ENCODE data around the gene CCN6.
A peak's percentile ranks its signal among the peaks of the same experiment; 100 is the strongest.
"Not testable (repeated sequence)": the region's sequence is repeated elsewhere in the genome, so short reads cannot be mapped to it uniquely, and the experiment has no call there.

The CCN6 gene

GRCh38 chr6:112096901-112097300, 43.0 kb downstream of the CCN6 start:
- Histone ChIP-seq H3K4me3 (ENCODE audit: low read length) (no peak overlapping the region), H3K36me3 (ENCODE audit: insufficient read depth, low read length) (no peaks in the 10 kb centered on the region), H3K27me3 (ENCODE audit: insufficient read depth, low read length) (no peaks in the 10 kb centered on the region), H3K9me3 (ENCODE audit: insufficient read depth, low read depth, low read length) (no peaks in the 10 kb centered on the region), H3K4me1 (ENCODE audit: insufficient read depth, low read length) (peaks cover 29% of the 10 kb centered on the region), H3K27ac (ENCODE audit: low read depth, low read length) (no peak overlapping the region), H3K9ac (ENCODE audit: low read depth, low read length) (no peak overlapping the region)
- 93% methylated on average over 2 of the region's 2 CpGs for WGBS

DNA sequence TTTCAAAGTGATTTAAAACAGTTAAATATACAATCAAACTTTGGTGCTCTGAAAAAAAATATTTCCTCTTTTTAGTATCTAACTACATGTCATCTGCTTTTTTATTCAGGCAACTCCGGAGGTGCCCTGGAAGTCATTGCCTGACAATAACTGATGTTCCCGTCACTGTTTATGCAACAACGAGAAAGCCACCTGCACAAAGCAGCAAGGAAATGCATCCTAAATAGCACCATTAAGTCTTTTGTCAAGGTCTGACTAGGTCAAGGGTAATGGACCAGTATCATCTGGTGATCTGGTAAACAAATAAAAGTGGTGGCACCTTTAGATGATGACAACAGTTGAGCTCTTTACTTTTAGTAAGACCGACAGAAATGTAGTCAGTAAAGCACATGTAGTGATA, 46.7 kb downstream of the CCN6 start:
- WGBS = 53% methylated on average over 4 of the region's 4 CpGs
- no peaks in the 10 kb centered on the region for H3K27me3 ChIP-seq (ENCODE audit: insufficient read depth, low read length)
- peak overlapping the region; percentile 28; the same call in 1 of the 2 replicates for H3K27ac ChIP-seq (ENCODE audit: low read depth, low read length)
- H3K9me3 ChIP-seq (ENCODE audit: insufficient read depth, low read depth, low read length) = no peaks in the 10 kb centered on the region
- no peaks in the 10 kb centered on the region for H3K36me3 ChIP-seq (ENCODE audit: insufficient read depth, low read length)
- H3K4me3 ChIP-seq (ENCODE audit: low read length) = no peak overlapping the region
- H3K9ac ChIP-seq (ENCODE audit: low read depth, low read length) = no peak overlapping the region
- peaks cover 25% of the 10 kb centered on the region for H3K4me1 ChIP-seq (ENCODE audit: insufficient read depth, low read length)

DNA sequence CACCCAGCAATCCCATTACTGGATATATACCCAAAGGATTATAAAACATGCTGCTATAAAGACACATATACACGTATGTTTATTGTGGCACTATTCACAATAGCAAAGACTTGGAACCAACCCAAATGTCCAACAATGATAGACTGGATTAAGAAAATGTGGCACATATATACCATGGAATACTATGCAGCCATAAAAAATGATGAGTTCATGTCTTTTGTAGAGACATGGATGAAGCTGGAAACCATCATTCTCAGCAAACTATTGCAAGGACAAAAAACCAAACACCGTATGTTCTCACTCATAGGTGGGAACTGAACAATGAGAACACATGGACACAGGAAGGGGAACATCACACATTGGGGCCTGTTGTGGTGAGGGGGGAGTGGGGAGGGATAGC, 52.1 kb downstream of the CCN6 start:
- H3K9me3 ChIP-seq (ENCODE audit: insufficient read depth, low read depth, low read length); H3K27ac ChIP-seq (ENCODE audit: low read depth, low read length); H3K9ac ChIP-seq (ENCODE audit: low read depth, low read length); H3K27me3 ChIP-seq (ENCODE audit: insufficient read depth, low read length); H3K4me1 ChIP-seq (ENCODE audit: insufficient read depth, low read length); H3K4me3 ChIP-seq (ENCODE audit: low read length); H3K36me3 ChIP-seq (ENCODE audit: insufficient read depth, low read length): not testable (repeated sequence)
- no CpG with 5 or more reads among the region's 2 CpGs for WGBS

GRCh38 chr6:112106562-112106961, 52.7 kb downstream of the CCN6 start:
- Histone ChIP-seq H3K9me3 (ENCODE audit: insufficient read depth, low read depth, low read length) (no peaks in the 10 kb centered on the region), H3K4me1 (ENCODE audit: insufficient read depth, low read length) (peaks cover 3% of the 10 kb centered on the region; the same call in 1 of the 2 replicates)
- WGBS = 91% methylated on average over 2 of the region's 2 CpGs

DNA sequence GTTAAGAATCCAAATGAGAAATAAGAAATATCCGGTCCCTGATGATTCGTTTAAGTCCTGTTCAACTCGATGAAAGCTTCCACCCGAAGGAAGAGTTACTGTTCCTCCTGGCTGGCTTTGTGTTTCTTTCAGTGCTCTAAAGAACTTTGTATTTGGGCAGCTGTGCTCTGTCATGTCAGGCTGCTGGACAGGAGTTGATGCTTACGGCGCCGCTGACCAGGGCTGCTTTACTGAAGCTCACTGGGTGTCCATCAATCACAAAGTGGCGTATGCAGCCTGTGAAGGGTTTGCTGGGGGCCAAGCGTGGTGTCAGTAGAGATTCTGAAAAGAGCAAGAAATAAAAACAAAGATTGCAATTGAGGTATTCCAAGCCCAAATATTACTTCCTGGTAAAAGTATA, 55.4 kb downstream of the CCN6 start:
- no peak overlapping the region for H3K27ac ChIP-seq (ENCODE audit: low read depth, low read length)
- no peak overlapping the region for H3K9ac ChIP-seq (ENCODE audit: low read depth, low read length)
- 87% methylated on average over 9 of the region's 9 CpGs for WGBS
- H3K4me1 ChIP-seq (ENCODE audit: insufficient read depth, low read length) = peaks cover 3% of the 10 kb centered on the region; the same call in 1 of the 2 replicates
- no peak overlapping the region for H3K4me3 ChIP-seq (ENCODE audit: low read length)
- H3K9me3 ChIP-seq (ENCODE audit: insufficient read depth, low read depth, low read length) = no peaks in the 10 kb centered on the region
- H3K27me3 ChIP-seq (ENCODE audit: insufficient read depth, low read length) = no peaks in the 10 kb centered on the region
- no peaks in the 10 kb centered on the region for H3K36me3 ChIP-seq (ENCODE audit: insufficient read depth, low read length)

More at GRCh38 chr6:112106562-112106961, 52.7 kb downstream of the CCN6 start:
- no peak overlapping the region for H3K27ac ChIP-seq (ENCODE audit: low read depth, low read length)
- no peaks in the 10 kb centered on the region for H3K27me3 ChIP-seq (ENCODE audit: insufficient read depth, low read length)
- H3K36me3 ChIP-seq (ENCODE audit: insufficient read depth, low read length) = no peaks in the 10 kb centered on the region
- H3K9ac ChIP-seq (ENCODE audit: low read depth, low read length) = no peak overlapping the region
- no peak overlapping the region for H3K4me3 ChIP-seq (ENCODE audit: low read length)

- Histone ChIP-seq H3K4me1 (ENCODE audit: insufficient read depth, low read length) (peaks cover 3% of the 10 kb centered on the region; the same call in 1 of the 2 replicates), H3K36me3 (ENCODE audit: insufficient read depth, low read length) (no peaks in the 10 kb centered on the region), H3K4me3 (ENCODE audit: low read length) (no peak overlapping the region), H3K27ac (ENCODE audit: low read depth, low read length) (no peak overlapping the region), H3K27me3 (ENCODE audit: insufficient read depth, low read length) (no peaks in the 10 kb centered on the region), H3K9me3 (ENCODE audit: insufficient read depth, low read depth, low read length) (no peaks in the 10 kb centered on the region), H3K9ac (ENCODE audit: low read depth, low read length) (no peak overlapping the region)
- 91% methylated on average over 3 of the region's 3 CpGs for WGBS
These were observed 59.5 kb downstream of the CCN6 start for GRCh38 chr6:112113431-112113830.

- Histone ChIP-seq H3K4me1 (ENCODE audit: insufficient read depth, low read length) (peaks cover 3% of the 10 kb centered on the region; the same call in 1 of the 2 replicates), H3K9ac (ENCODE audit: low read depth, low read length) (no peak overlapping the region), H3K27me3 (ENCODE audit: insufficient read depth, low read length) (no peaks in the 10 kb centered on the region), H3K9me3 (ENCODE audit: insufficient read depth, low read depth, low read length) (no peaks in the 10 kb centered on the region), H3K4me3 (ENCODE audit: low read length) (no peak overlapping the region), H3K27ac (ENCODE audit: low read depth, low read length) (no peak overlapping the region), H3K36me3 (ENCODE audit: insufficient read depth, low read length) (no peaks in the 10 kb centered on the region)
These were observed 60.0 kb downstream of the CCN6 start for GRCh38 chr6:112113918-112114317.

DNA sequence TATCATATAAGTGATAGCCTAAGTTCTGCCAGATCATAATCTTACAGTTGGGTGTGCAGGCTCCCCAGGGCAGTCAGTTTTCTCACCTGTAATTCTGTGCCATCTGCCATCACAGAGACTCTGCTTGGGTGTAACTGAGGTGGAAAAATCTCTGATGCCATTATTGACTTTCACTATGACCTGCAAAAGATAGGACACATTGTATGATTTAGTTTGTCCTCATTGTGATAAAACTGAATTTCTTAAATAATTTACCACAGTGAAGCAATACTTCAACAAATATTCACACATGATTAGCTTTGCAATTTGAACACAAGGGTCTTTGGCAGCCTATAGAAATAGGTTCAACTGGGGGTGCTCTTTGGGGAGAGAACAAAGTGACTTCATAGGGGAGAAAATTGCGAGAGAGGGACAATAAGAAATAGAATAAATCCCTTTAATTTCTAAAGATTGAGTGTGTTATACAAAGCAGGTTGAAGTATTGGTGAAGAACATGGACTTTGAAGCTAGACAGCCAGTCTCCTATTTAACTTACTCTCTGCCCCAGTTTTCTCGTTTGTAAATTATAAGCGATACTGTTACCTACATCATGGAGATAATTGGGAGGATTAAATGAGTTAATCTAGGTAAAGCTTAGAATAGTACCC, 60.8 kb downstream of the CCN6 start:
- Histone ChIP-seq H3K9me3 (ENCODE audit: insufficient read depth, low read depth, low read length) (no peaks in the 10 kb centered on the region), H3K4me3 (ENCODE audit: low read length) (no peak overlapping the region), H3K9ac (ENCODE audit: low read depth, low read length) (no peak overlapping the region), H3K36me3 (ENCODE audit: insufficient read depth, low read length) (no peaks in the 10 kb centered on the region), H3K27ac (ENCODE audit: low read depth, low read length) (no peak overlapping the region), H3K27me3 (ENCODE audit: insufficient read depth, low read length) (no peaks in the 10 kb centered on the region), H3K4me1 (ENCODE audit: insufficient read depth, low read length) (no peaks in the 10 kb centered on the region)
- WGBS = no CpG with 5 or more reads among the region's 3 CpGs

- Histone ChIP-seq H3K9me3 (ENCODE audit: insufficient read depth, low read depth, low read length) (no peaks in the 10 kb centered on the region), H3K4me1 (ENCODE audit: insufficient read depth, low read length) (no peaks in the 10 kb centered on the region), H3K9ac (ENCODE audit: low read depth, low read length) (no peak overlapping the region), H3K36me3 (ENCODE audit: insufficient read depth, low read length) (no peaks in the 10 kb centered on the region), H3K27ac (ENCODE audit: low read depth, low read length) (no peak overlapping the region), H3K27me3 (ENCODE audit: insufficient read depth, low read length) (no peaks in the 10 kb centered on the region), H3K4me3 (ENCODE audit: low read length) (no peak overlapping the region)
- no CpG with 5 or more reads among the region's 1 CpG for WGBS
These were observed 62.3 kb downstream of the CCN6 start for GRCh38 chr6:112116221-112116620.

- Histone ChIP-seq H3K27me3 (ENCODE audit: insufficient read depth, low read length) (no peaks in the 10 kb centered on the region), H3K36me3 (ENCODE audit: insufficient read depth, low read length) (no peaks in the 10 kb centered on the region), H3K4me1 (ENCODE audit: insufficient read depth, low read length) (no peaks in the 10 kb centered on the region), H3K9me3 (ENCODE audit: insufficient read depth, low read depth, low read length) (no peaks in the 10 kb centered on the region), H3K4me3 (ENCODE audit: low read length) (no peak overlapping the region), H3K27ac (ENCODE audit: low read depth, low read length) (no peak overlapping the region), H3K9ac (ENCODE audit: low read depth, low read length) (no peak overlapping the region)
- 97% methylated on average over 1 of the region's 1 CpG for whole genome bisulfite sequencing
These were observed 63.6 kb downstream of the CCN6 start for GRCh38 chr6:112117554-112117953.

- H3K4me3 ChIP-seq (ENCODE audit: low read length) = no peak overlapping the region
- no peaks in the 10 kb centered on the region for H3K9me3 ChIP-seq (ENCODE audit: insufficient read depth, low read depth, low read length)
- no peaks in the 10 kb centered on the region for H3K27me3 ChIP-seq (ENCODE audit: insufficient read depth, low read length)
- 0 out of 2 replicates have a peak, but pooled peaks cover under 1% of the 10 kb centered on the region for H3K4me1 ChIP-seq (ENCODE audit: insufficient read depth, low read length)
- H3K36me3 ChIP-seq (ENCODE audit: insufficient read depth, low read length) = no peaks in the 10 kb centered on the region
- H3K27ac ChIP-seq (ENCODE audit: low read depth, low read length) = no peak overlapping the region
- H3K9ac ChIP-seq (ENCODE audit: low read depth, low read length) = no peak overlapping the region
These were observed 64.1 kb downstream of the CCN6 start for GRCh38 chr6:112118034-112118433.
